Activated T-cell treated with anti-CD3 and anti-CD28 coated beads for 1 hour (primary cell): ENCODE measurements around the gene DPF3.

Experiments
- DNase-seq: peaks from one replicate; pipeline ENCODE4 v3.0.0-alpha.2; 2020; ENCODE audit warnings: low read depth

DPF3 gene

GRCh38 chr14:72839753-72840607 lies 53.9 kb downstream of the DPF3 start:
- no peak for DNase-seq

DNA sequence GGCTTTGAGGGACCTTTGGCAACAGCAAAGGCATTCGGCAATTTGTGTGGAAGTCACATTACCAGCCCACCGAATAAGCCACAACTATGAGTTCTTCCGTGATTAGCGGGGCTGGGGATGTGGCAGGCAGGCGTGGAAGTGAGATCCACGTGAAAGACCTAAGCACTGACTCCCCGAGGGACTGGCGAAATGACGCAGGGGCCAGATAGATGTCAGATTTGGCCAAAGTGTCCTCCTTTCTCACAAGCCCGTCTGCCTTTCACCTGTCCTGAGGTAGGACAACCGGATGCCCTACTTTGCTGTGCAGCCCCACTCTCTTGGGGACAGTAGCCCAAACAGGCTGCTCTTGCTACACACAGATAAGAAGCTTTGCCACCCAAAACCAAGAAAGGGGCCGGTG lies 54.5 kb downstream of the DPF3 start:
- DNase-seq, result no peak

DNA sequence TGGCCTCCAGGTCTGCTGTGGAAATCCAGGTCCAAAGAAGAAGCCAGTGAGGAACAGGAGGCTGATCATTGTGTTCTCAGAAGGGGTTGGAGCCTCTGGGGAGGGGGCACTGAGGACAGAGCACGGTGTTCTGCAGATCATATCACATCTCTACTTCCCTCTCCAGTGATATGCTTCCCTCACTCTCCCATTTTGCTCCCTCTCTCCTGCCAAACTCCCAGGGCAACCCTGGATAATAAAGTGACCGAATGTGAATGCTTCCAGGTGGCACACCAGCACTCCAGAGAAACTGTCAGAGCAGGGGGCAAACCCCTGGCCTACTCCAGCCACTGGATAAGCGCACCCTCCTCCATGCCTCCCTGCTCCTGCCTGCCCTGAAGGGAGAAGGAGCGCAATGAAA lies 57.8 kb downstream of the DPF3 start:
- DNase-seq, result no peak

DNA sequence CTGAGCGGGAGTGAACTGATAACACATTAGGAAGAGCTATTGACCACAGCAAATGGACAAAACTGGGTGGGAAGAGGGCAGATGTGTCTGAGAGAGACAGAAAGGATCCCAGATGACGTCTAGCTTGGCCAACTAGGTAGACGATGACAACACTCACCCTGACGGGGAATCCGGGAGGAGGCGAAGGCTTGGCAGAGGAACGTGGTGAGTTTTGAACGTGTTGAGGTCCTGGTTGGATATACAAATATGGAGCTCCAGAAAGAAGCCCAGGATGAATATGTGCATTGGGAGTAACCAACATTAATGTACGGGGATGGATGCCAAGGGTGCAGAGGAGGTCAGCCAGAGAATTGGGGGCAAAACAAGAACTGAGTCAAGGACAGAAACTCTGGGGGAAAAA lies 60.7 kb downstream of the DPF3 start:
- DNase-seq, result no peak

- no peak for DNase-seq
These were observed 62.9 kb downstream of the DPF3 start for GRCh38 chr14:72830786-72831594.

DNA sequence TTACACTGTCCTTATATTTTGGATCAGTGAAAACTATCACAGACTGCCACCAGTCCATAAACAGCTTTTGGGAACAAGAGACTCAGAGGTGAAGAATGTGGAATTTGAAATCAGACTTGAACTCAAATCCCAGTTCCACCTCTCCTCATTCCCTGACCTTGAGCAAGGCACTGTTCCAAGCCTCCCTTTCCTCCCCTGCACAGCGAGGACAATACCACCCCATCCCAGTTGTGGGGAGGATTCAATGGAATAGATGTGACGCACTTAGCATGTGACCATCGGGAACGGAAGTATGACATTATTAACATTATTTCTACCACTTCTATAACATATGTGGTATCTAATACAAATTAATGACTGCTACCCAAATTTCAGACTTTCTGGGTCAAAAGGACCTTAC lies 63.5 kb downstream of the DPF3 start:
- DNase-seq, result no peak

GRCh38 chr14:72828604-72829003 lies 65.3 kb downstream of the DPF3 start:
- no peak for DNase-seq

DNA sequence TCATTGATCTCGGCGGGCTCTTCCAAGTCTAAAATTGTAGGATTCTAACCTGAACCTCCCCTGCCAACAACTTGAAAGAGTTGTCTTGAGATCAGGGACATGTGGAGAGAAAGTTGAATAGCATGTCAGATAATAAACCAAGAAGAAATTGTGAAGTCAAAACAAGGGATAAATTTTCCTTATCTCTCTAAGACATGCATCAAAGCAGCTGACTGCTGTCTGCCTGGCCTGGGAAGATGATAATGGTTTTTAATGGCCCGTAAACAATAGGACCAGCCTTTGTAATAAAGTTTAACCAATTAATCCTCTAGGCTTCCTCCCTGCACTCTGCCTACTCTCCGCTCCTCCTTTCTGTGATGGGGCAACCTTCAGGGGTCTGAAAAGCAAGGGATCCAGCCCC lies 67.9 kb downstream of the DPF3 start:
- no peak for DNase-seq

DNA sequence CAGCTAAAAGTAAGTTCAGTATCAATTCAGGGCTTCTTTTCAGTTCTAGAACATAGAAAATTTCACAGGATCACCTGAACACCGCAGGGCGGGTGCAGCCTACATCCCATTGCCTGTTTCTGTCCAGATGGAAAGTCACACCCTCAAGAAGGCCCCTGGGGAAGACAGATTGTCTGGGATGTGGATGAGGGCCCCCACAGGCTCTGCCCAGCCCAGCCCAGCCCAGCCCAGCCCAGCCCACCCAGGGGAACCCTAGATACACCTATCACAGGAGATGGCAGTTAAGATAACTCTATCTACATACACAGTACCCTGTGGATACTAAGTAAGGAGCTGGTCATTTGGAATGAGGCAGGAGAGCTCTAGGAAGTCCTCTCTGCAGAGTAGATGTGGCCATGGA lies 68.4 kb downstream of the DPF3 start:
- no peak for DNase-seq

DNA sequence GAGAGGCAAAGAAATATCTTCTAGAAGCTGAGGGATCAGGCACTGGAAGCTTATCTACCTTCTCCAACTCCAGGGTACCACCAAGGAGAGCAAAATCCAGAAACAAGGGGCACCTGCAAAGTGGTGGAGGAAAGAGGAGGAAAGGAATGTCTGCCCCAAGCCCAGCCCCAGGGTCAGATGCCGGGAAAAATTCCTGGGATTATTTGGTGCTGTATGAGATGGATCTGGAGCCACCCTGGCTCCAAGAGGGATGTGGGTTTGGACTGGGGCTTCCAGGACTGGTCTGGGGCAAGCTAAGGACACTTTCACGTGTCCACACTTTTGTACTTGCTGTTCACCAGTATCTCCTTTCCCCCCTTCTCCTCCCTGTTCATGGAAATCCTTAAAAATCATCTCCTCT lies 69.8 kb downstream of the DPF3 start:
- DNase-seq, result no peak

DNA sequence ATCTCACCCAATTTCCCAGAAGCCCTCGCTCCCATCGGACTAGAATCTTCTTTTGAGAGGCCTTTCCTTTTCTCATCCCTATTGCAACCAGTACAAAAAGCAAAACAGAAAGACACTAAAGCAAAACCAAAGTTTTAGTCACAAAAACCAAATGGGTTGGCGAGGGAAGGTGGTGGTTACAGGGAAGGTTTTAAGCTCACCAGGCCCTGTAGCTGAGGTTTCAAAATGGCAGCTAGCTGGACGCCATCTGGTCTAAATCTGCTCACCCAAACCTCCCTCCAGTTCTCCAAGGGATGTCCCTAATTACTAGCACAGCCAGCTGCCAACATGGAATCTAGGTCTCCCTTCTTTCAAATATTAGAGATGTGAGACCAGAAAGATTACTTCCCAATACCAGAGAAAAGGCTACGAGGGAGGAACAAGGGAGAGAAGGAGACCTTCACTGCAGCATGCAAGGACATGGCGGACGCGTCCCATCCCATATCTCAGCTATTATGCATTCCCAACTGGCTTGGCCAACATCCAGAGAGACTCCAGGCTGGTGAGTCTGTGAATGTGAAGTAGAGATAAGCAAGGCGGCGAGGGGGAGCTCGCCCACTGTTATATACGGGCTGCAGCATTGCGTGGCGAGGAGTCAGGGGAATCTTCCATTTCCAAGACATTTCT lies 70.8 kb downstream of the DPF3 start:
- no peak for DNase-seq

GRCh38 chr14:72818998-72819397 lies 74.9 kb downstream of the DPF3 start:
- no peak for DNase-seq

DNA sequence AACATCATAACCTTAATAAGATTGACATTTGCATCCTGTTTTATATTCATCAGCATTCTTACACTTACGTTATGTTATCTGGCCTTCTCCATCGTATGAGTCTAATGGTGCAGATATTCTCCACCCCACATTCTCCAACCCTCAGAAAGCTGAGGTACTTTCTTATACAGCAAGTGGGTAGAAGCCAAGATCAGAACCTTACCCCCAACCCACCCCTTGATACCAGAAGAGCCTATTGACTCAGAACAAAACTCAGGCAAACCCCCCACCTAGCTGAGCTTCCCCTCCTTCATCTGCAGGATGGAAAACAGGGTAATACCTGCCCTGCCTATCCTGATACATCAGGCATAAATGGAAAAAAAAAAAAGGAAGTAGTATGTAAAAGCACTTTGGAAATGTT lies 77.6 kb downstream of the DPF3 start:
- no peak for DNase-seq

DNA sequence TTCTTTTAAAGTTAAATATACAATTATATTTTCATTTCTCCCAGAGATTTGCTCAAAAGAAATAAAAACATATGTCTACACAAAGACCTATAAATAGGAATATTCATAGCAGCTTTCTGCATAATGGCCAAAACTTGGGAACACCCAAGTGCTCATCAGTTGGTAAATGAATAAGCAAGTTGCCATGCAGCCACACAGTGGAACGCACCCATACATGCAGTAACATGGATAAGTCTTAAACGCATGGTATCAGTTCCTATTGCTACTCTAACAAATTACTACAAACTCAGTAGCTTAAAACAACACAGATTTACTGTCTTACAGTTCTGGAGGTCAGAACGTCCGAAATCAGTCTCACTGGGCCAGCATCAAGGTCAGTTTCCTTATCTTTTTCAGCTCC lies 78.5 kb downstream of the DPF3 start:
- no peak for DNase-seq

DNA sequence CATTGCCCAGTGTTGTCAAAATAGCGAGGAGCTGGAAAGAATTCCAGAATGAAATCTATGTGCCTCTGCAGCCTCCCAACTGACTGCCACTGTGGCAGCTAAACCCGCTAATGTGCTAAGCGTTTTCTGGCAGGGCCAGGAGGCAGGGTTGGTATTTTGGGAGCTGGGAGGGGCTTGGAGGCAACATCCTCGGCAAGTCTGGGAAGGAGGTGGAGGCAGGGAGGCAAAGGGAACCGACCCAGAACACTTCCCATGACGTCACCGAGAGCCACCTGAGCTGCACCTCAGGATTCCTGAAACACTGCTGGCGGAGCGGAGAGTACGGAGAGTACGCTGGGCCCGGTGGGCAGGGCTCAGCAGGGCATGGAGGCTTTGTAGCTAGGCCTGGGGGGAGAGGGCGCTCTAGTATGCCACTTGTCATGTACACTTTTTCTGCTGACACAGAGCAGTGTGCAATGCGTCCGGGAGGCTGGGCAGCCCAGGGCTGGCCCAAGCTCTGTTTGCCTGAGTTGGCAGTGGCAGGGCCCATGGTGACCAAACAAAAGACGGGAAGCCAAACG lies 81.5 kb downstream of the DPF3 start:
- no peak for DNase-seq

DNA sequence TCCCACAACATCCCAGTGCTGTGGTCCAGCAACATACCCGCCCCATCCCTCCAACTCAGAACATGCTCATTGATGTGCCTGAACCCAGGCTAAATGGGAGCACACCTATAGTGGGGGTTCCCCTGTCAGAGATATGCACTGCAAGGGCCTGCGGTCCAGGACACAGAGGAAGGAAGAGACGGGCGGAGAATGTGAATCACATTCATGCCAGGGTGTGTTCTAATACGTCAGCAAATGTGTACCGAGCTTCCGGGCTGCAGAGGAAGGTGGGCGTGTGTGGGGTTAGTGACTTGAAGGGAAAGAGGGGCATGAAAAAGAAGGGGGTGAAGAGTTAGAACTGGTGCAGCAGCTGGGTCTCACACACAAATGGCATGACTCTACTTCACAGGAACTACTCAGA lies 83.7 kb downstream of the DPF3 start:
- DNase-seq, result peak; percentile 7

- DNase-seq, result no peak
These were observed 84.8 kb downstream of the DPF3 start for GRCh38 chr14:72809063-72809462.

DNA sequence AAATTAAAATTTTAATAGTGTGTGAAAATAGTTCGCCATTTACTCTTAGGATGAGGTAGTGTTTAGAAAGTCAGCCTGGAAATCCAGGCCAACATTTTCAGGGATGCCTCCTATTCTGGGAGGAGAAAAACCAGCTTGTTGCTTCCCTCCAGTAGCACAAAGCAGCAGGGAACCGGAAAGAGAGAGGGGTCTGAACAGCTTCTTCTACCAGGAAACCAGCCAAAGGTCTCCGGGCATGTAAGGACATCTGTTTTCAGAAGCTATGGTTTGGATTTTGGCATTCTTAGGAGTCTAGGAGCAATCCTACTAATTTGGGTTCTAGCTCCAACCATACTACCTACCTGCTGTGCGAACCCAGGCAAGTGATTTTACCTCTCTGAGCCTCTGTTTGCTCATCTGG lies 85.3 kb downstream of the DPF3 start:
- no peak for DNase-seq

DNA sequence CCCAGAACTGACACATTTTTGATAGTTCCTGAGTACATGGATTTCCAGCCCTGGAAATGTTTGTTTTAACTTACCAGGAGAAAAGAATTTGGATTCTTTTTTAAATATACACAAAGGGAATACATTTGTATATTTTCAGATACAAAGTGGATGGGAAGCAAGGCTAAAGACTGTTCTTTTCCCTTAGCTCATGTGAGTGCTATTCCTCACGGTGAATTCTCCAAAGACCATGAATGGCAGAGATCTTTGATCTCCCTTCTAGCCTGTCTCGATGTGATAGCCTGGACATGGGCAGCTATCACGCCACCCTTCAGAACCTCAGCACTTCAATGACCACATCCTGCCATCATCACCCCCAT lies 91.3 kb downstream of the DPF3 start:
- DNase-seq, result no peak

GRCh38 chr14:72801836-72802587 lies 91.9 kb downstream of the DPF3 start:
- DNase-seq, result no peak

DNA sequence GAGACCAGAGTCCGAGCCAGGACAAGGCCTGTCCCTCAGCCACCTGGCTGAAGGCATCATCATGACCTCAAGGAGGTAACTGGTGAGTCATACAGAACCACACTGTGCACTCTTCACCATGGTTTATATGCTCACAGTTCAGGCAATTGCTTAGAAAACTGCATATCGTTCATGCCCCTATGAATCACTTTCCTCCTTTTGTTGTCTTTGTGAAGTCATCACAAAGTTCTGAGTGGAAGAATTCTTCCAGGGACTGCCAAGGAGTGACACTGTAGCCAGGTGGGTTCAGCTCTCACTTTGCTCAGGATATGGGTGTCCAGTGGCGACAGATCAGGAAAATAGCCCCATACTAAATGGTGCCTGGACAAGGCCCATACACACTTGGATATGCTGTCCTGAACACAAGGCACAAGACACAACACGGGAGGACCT lies 92.5 kb downstream of the DPF3 start:
- DNase-seq, result no peak

GRCh38 chr14:72800848-72801370 lies 93.0 kb downstream of the DPF3 start:
- DNase-seq, result no peak
